HepG2 (cell line): Measurements from ENCODE around the gene SOCS1. TPM values are rescaled to one million over a fixed set of nuclear protein-coding genes. Genes with fewer than 3 reads are reported as not detected.
A peak's percentile ranks its signal among the peaks of the same experiment; 100 is the strongest.

Source experiments
- AFF4 ChIP-seq: sonication (generic); formaldehyde crosslinking; IDR thresholded peaks from 2 replicates; pipeline ENCODE4 v1.4.0; 2020; ENCODE audit warnings: missing genetic modification reagents
- BATF2 ChIP-seq: sonication (generic); formaldehyde crosslinking; IDR thresholded peaks from 2 replicates; pipeline ENCODE4 v1.8.0; 2022; ENCODE audit warnings: mild to moderate bottlenecking, missing genetic modification reagents, moderate library complexity
- GMEB1 ChIP-seq: sonication (generic); formaldehyde crosslinking; IDR thresholded peaks from 2 replicates; pipeline ENCODE4 v1.5.1; 2020; ENCODE audit warnings: missing genetic modification reagents, mild to moderate bottlenecking, borderline replicate concordance
- HNF1B ChIP-seq: sonication (generic); formaldehyde crosslinking; IDR thresholded peaks from 2 replicates; pipeline ENCODE4 v1.5.1; 2020; ENCODE audit warnings: mild to moderate bottlenecking, moderate library complexity, missing genetic modification reagents
- NCOA1 ChIP-seq: sonication (generic); formaldehyde crosslinking; IDR thresholded peaks from 2 replicates; pipeline ENCODE4 v1.9.0; 2021; ENCODE audit warnings: missing genetic modification reagents
- PAX8 ChIP-seq: sonication (generic); formaldehyde crosslinking; IDR thresholded peaks from 2 replicates; pipeline ENCODE4 v1.8.0; 2022; ENCODE audit warnings: mild to moderate bottlenecking, missing genetic modification reagents, borderline replicate concordance
- ZNF142 ChIP-seq: sonication (generic); formaldehyde crosslinking; IDR thresholded peaks from 2 replicates; pipeline ENCODE4 v1.4.0; 2020; ENCODE audit warnings: missing genetic modification reagents
- ZNF574 ChIP-seq: sonication (generic); formaldehyde crosslinking; IDR thresholded peaks from 2 replicates; pipeline ENCODE4 v1.4.0; 2020; ENCODE audit warnings: missing genetic modification reagents
- ZNF850 ChIP-seq: sonication (generic); formaldehyde crosslinking; conservative IDR thresholded peaks from 2 replicates; pipeline ENCODE4 v1.9.0; 2021; ENCODE audit warnings: mild to moderate bottlenecking, missing genetic modification reagents
- polyA plus RNA-seq, 8 experiments: library from polyadenylated mRNA; depleted of rRNA in 3 of 8; stranded (reverse) in 7 of 8; unstranded in 1 of 8; fragments of >200 nt; fragmentation: Illumina TruSeq in 4 of 8; extraction: Trizol in 4 of 8; gene quantifications; 2 replicates each; pipeline versions ENCODE4 v1.2.1 to v1.2.3, GENCODE V29; 2011 to 2016; ENCODE audit warnings: low read depth in 4 of 8, missing spikeins in 1 of 8, mixed read lengths in 1 of 8; ENCODE audit not compliant: insufficient read depth in 1 of 8
- total RNA-seq, 5 experiments: library from RNA; depleted of rRNA; stranded (reverse); fragments of >200 nt; fragmentation: Illumina TruSeq; extraction: Trizol; gene quantifications; 2 replicates each; pipeline ENCODE4 v1.2.3, GENCODE V29; 2016; ENCODE audit warnings: low read depth in 1 of 5

The SOCS1 gene
- total and polyA plus RNA-seq, 2 of the 13 experiments (the other 11 are each of a cell fraction or from before 2014, with no cell fraction given), result 5.3 to 6.3 TPM

- TF ChIP-seq ZNF574 (CRISPR knock-in tag) (0 out of 2 replicates have a peak, but pooled peaks have one; percentile 3), PAX8 (CRISPR knock-in tag) (no peak; the same call in 1 of the 2 replicates), ZNF142 (CRISPR knock-in tag) (peak; percentile 16; the same call in 1 of the 2 replicates), AFF4 (CRISPR knock-in tag) (no peak), BATF2 (CRISPR knock-in tag) (no peak), GMEB1 (0 out of 2 replicates have a peak, but pooled peaks have one; percentile 9), HNF1B (CRISPR knock-in tag) (no peak), NCOA1 (CRISPR knock-in tag) (peak; percentile 16; the same call in 1 of the 2 replicates), ZNF850 (CRISPR knock-in tag) (no peak)
Observed at GRCh38 chr16:11278681-11279628, 23.0 kb upstream of the SOCS1 start (continued).
